Osteocyte (in vitro differentiated cells): ENCODE measurements around the gene PDE6A. TPM values are rescaled to one million over a fixed set of nuclear protein-coding genes. Genes with fewer than 3 reads are reported as not detected.
A peak's percentile ranks its signal among the peaks of the same experiment; 100 is the strongest.

Source experiments
- DNase-seq: peaks from one replicate; pipeline ENCODE4 v3.0.0; 2021; ENCODE audit warnings: mixed read lengths; ENCODE audit not compliant: unreplicated experiment; ENCODE audit errors: extremely low spot score
- H3K27ac Mint-ChIP-seq: one replicate; pipeline ENCODE4 v1.8.0; 2021; ENCODE audit warnings: mild to moderate bottlenecking, mixed read lengths; ENCODE audit not compliant: unreplicated experiment
- H3K27me3 Mint-ChIP-seq: one replicate; pipeline ENCODE4 v1.8.0; 2021; ENCODE audit warnings: mixed read lengths; ENCODE audit not compliant: unreplicated experiment
- H3K36me3 Mint-ChIP-seq: one replicate; pipeline ENCODE4 v1.8.0; 2021; ENCODE audit warnings: mixed read lengths; ENCODE audit not compliant: unreplicated experiment
- H3K4me1 Mint-ChIP-seq: one replicate; pipeline ENCODE4 v1.8.0; 2021; ENCODE audit warnings: mixed read lengths; ENCODE audit not compliant: unreplicated experiment
- H3K4me3 Mint-ChIP-seq: one replicate; pipeline ENCODE4 v1.8.0; 2021; ENCODE audit warnings: mild to moderate bottlenecking, moderate library complexity, mixed read lengths; ENCODE audit not compliant: unreplicated experiment
- H3K9me3 Mint-ChIP-seq: one replicate; pipeline ENCODE4 v1.8.0; 2021; ENCODE audit warnings: mixed read lengths; ENCODE audit not compliant: unreplicated experiment
- total RNA-seq: library from RNA; stranded (reverse); gene quantifications from 2 replicates; pipeline ENCODE4 v1.2.1, GENCODE V29; 2021
- TF ChIP-seq, protein P1 (sequence below): fragments of 200-600 bp; sonication (generic); IDR thresholded peaks from 2 replicates; pipeline ENCODE4 v1.5.0; 2021; ENCODE audit warnings: antibody characterized with exemption, mild to moderate bottlenecking, moderate library complexity

Gene PDE6A
- total RNA-seq, 1 donor from 2014 or later, result not detected

DNA sequence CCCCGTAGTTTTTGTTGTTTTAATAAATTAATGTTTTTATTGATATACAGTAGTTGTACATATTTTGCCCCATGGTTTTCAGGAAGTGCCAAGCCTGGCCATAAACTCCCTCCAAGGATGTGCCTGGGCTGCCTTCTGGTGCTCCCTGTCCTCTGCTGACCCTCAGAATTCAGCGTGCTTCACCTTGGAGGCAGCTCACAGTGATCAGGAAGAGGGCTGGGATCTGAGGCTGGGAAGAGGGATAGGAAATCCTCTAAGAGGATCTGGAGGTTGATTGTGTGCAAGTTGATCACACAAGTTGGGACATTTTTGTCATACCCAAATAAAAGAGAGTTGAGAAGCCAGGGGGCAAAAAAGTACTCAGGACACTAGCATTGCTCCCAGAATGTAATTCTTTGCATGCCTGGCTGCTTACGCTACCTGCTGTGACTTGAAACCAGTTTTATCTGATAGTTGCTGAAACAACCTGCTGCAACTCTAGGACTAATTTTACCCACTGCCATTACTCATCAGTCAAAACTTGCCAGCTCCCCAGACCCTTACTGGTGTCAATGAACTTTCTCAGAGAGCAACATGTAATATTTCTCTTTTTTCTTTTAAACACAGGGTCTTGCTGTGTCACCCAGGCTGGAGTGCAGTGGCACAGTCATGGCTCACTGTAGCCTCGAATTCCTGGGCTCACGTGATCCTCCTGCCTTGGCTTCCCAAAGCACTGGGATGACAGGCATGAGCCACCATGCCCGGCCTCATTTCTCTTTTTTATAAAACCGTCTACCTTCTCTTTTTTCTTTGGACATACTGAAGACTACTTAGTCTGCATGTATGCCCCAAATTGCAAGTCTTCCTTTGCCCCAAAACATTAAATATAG is 29.0 kb downstream of the PDE6A start:
- Mint-ChIP-seq H3K36me3 (no peaks in the 10 kb centered on the region), H3K27ac (peak overlapping the region; percentile 95), H3K9me3 (no peaks in the 10 kb centered on the region), H3K4me1 (peaks cover 51% of the 10 kb centered on the region), H3K4me3 (no peak overlapping the region), H3K27me3 (no peaks in the 10 kb centered on the region)
- DNase-seq, result no peak
- TF ChIP-seq, protein P1, sequence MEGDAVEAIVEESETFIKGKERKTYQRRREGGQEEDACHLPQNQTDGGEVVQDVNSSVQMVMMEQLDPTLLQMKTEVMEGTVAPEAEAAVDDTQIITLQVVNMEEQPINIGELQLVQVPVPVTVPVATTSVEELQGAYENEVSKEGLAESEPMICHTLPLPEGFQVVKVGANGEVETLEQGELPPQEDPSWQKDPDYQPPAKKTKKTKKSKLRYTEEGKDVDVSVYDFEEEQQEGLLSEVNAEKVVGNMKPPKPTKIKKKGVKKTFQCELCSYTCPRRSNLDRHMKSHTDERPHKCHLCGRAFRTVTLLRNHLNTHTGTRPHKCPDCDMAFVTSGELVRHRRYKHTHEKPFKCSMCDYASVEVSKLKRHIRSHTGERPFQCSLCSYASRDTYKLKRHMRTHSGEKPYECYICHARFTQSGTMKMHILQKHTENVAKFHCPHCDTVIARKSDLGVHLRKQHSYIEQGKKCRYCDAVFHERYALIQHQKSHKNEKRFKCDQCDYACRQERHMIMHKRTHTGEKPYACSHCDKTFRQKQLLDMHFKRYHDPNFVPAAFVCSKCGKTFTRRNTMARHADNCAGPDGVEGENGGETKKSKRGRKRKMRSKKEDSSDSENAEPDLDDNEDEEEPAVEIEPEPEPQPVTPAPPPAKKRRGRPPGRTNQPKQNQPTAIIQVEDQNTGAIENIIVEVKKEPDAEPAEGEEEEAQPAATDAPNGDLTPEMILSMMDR, result no peak

DNA sequence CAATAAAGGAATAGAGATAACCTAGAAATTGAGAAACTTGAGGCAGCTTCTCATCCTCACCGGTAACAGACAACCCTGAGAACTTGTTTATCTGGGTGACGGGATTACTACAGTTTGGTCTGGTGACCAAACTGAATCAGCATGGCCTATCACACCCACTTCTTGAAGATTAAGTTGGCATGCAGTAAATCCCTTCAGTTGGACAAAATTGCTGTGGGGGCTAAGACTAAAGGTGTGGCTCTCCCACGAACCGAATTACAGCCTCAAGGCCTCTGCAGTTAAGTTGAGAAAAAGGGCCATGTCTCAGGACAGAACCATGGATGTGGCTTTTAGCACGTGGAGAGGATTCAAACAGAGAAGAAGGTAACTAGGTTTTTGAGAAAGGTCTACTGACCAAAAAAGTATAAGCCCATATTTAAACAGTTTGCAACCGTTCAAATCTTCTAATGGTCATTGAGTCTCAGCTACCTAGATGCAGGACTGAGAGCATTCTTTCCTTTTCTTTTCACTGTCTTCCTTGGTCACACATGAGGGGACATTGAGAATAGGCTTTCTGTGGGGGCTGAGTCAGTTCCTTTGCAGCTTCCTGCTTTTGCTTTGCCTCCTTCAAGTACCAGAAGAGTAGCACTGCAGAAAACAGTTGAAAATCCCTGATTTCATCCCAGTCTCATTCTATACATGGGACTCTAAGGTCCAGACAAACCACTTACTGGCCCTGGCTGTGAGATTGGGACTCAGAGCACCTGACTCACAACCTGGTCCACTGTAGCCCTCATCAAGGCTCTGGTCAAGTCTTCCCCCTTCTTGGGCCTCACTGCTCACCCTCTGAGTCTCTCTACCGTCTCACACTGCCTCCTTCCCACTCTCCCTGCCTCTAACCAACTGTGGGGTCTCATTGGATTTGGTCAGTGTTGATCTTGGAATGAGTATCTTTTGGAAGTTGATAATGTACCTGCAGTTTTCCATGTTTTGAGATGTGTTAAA is 30.9 kb downstream of the PDE6A start:
- Mint-ChIP-seq H3K4me1 (peaks cover 41% of the 10 kb centered on the region), H3K36me3 (no peaks in the 10 kb centered on the region), H3K27ac (peak overlapping the region; percentile 40), H3K27me3 (peaks cover 6% of the 10 kb centered on the region), H3K9me3 (no peaks in the 10 kb centered on the region), H3K4me3 (no peak overlapping the region)
- TF ChIP-seq, protein P1, result no peak
- no peak for DNase-seq

GRCh38 chr5:149912226-149912871 is 32.2 kb downstream of the PDE6A start:
- Mint-ChIP-seq H3K4me1 (peaks cover 33% of the 10 kb centered on the region), H3K27me3 (peaks cover 6% of the 10 kb centered on the region), H3K9me3 (no peaks in the 10 kb centered on the region), H3K27ac (no peak overlapping the region), H3K36me3 (no peaks in the 10 kb centered on the region), H3K4me3 (no peak overlapping the region)
- DNase-seq, result no peak
- TF ChIP-seq, protein P1, result no peak

DNA sequence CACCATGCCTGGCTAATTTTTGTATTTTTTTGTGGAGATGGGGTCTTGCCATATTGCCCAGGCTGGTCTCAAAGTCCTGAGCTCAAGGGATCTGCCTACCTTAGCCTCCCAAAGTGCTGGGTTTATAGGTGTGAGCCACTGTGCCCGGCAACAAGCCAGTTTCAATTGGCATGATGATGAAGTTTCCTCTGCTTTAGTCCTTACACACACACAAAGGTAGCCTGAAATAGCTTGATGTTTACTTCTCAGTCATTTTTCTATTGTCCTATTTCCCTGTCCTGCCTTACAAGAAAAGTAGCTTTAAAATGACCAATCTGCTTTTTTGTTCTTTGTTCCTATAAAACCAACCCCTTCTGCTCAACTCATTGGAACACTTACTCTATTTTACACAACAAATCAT is 33.6 kb downstream of the PDE6A start:
- TF ChIP-seq, protein P1, result no peak
- Mint-ChIP-seq H3K4me3 (no peak overlapping the region), H3K4me1 (peaks cover 20% of the 10 kb centered on the region), H3K9me3 (no peaks in the 10 kb centered on the region), H3K27ac (no peak overlapping the region), H3K27me3 (peaks cover 6% of the 10 kb centered on the region), H3K36me3 (no peaks in the 10 kb centered on the region)
- DNase-seq, result no peak
